Neuron (in vitro differentiated cells): Measurements from ENCODE around the gene TMEM116.
"Not testable (repeated sequence)": the region's sequence is repeated elsewhere in the genome, so short reads cannot be mapped to it uniquely, and the experiment has no call there.

Experiments
- H2AFZ ChIP-seq: one replicate; pipeline ENCODE4 v1.6.1; 2013; ENCODE audit warnings: low read depth, mild to moderate bottlenecking, inconsistent platforms, low read length, moderate library complexity
- H3K27me3 ChIP-seq: one replicate; pipeline ENCODE4 v1.6.1; 2013; ENCODE audit warnings: low read length; ENCODE audit not compliant: insufficient read depth
- H3K36me3 ChIP-seq: one replicate; pipeline ENCODE4 v1.6.1; 2013; ENCODE audit warnings: low read length; ENCODE audit not compliant: insufficient read depth
- H3K4me1 ChIP-seq: one replicate; pipeline ENCODE4 v1.6.1; 2013; ENCODE audit warnings: low read length; ENCODE audit not compliant: insufficient read depth
- H3K4me3 ChIP-seq: 2 replicates; pipeline ENCODE4 v1.5.1; 2013; ENCODE audit warnings: mild to moderate bottlenecking, low read length, moderate library complexity
- H3K9me3 ChIP-seq: one replicate; pipeline ENCODE4 v1.6.1; 2013; ENCODE audit warnings: low read length

TMEM116 gene

DNA sequence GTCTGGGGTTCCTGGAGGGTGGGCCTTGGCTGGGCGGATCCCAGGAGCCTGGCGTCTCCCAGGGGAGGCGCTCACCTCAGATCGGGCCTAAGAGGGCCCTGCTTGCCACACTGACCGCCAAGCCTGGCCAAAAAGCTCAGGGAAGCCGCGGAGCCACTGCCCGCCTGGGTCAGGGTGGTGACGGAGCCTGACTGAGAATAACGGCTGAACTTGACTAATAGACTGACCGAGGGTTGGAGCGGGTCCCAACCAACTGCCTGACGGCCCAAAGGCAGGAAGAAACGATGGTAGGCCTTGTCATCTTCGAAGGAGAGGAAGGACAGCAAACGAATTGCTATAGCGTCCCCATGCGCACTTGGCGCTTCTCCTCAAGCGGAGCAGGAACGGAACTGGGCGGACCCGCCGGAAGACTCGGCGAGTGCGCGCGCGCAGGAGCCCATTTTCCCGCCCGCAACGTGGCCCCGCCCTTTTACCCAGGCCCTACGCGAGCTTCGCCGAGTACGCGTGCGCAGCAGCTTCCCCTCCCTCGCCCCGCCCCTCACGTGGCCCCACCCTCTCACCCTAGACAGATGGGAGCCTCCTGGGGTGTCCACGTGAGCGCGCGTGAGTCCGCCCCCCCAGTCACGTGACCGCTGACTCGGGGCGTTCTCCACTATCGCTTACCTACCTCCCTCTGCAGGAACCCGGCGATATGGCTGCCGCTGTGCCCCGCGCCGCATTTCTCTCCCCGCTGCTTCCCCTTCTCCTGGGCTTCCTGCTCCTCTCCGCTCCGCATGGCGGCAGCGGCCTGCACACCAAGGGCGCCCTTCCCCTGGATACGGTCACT is at the start of gene TMEM116, which contains the start of gene ERP29:
TMEM116 (minus strand) TSS at position 391 of the 826 bp plus-strand sequence. CDS start 7,895 bp downstream, outside the sequence.
ERP29 (plus strand) TSS at position 652 of the 826 bp plus-strand sequence; CDS start at position 692, 40 bp downstream.
- Histone ChIP-seq H2AFZ (peak within 1 kb of the TSS; percentile 79), H3K4me1 (peaks cover 19% of the 10 kb centered on the region), H3K4me3 (peak within 1 kb of the TSS; percentile 89), H3K36me3 (peaks cover 10% of the 10 kb centered on the region), H3K9me3 (peaks cover 6% of the 10 kb centered on the region), H3K27me3 (no peaks in the 10 kb centered on the region)

GRCh38 chr12:112061137-112061536 is 48.2 kb upstream of the TMEM116 start:
- Histone ChIP-seq H3K36me3 (peaks cover 76% of the 10 kb centered on the region), H3K9me3 (no peaks in the 10 kb centered on the region), H3K4me3 (no peak overlapping the region), H2AFZ (no peak overlapping the region), H3K27me3 (no peaks in the 10 kb centered on the region), H3K4me1 (no peaks in the 10 kb centered on the region)

- H3K36me3 ChIP-seq, result peaks cover 82% of the 10 kb centered on the region
- H3K27me3 ChIP-seq, result no peaks in the 10 kb centered on the region
- H3K4me3 ChIP-seq, result no peak overlapping the region
- no peaks in the 10 kb centered on the region for H3K9me3 ChIP-seq
- H3K4me1 ChIP-seq, result no peaks in the 10 kb centered on the region
- H2AFZ ChIP-seq, result no peak overlapping the region
These were observed 36.4 kb upstream of the TMEM116 start for GRCh38 chr12:112049351-112049750.

DNA sequence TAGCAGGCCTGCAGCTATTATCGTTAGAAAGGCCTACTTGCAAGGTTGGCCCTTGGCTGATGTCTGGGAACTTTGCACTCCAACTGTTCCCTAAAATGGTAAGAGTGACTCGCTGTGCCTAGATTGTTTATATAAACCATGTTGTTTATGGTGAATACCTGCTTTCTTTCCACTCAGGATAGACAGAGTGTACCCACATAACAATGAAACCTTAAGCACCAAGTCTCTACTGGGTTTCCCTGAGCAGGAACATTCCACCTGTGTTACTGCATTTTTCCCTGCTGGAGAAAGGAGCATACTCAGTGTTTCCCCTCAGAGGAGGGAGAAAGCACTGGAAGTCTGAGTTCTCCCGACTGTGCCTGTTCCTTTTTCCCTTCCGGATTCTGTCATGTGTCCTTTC is 33.0 kb upstream of the TMEM116 start:
- Histone ChIP-seq H3K9me3 (no peaks in the 10 kb centered on the region), H3K4me3 (no peak overlapping the region), H3K36me3 (peaks cover 77% of the 10 kb centered on the region), H2AFZ (no peak overlapping the region), H3K4me1 (no peaks in the 10 kb centered on the region), H3K27me3 (no peaks in the 10 kb centered on the region)

DNA sequence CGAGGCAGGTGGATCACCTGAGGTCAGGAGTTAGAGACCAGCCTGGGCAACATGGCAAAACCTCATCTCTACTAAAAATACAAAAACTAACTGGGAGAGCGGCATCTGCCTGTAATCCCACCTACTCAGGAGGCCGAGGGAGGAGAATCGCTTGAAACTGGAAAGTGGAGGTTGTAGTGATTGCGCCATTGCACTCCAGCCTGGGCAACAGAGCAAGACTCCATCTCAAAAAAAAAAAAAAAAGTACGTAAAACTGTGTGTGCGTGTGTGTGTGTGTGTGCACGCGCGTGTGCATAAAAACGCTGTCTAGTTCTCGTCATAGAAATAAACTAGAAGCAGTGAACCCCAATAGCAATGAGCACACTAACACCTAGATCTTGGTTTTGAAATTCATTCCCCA is 23.6 kb upstream of the TMEM116 start:
- H3K9me3 ChIP-seq, H3K27me3 ChIP-seq, H3K4me3 ChIP-seq, H2AFZ ChIP-seq, H3K4me1 ChIP-seq: not testable (repeated sequence)
- H3K36me3 ChIP-seq, result peaks cover 82% of the 10 kb centered on the region

- Histone ChIP-seq H3K4me1 (no peaks in the 10 kb centered on the region), H3K36me3 (peaks cover 82% of the 10 kb centered on the region), H2AFZ (no peak overlapping the region), H3K4me3 (no peak overlapping the region), H3K27me3 (no peaks in the 10 kb centered on the region), H3K9me3 (no peaks in the 10 kb centered on the region)
These were observed 22.3 kb upstream of the TMEM116 start for GRCh38 chr12:112035219-112035785.

DNA sequence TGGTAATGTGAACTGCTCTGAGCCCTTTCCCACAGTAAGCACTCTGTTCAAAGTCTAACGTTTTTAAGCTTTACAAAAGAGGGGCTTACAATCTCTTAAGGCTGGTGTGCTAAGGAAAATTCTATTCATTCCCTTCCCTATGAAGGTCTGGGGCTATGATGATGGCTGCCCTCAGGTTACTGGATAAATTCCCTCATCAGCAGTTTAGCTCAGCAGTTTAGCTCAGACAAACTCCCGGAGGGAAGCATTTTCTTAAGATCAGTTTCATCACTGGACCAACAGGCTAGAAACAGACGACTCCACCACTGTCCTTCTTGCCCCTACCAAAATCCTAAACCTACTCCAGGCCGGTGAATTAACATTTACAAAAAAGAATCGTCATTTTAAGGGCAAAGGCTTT is 19.3 kb upstream of the TMEM116 start:
- H3K4me1 ChIP-seq, result no peaks in the 10 kb centered on the region
- no peak overlapping the region for H2AFZ ChIP-seq
- H3K9me3 ChIP-seq, result no peaks in the 10 kb centered on the region
- peaks cover 78% of the 10 kb centered on the region for H3K36me3 ChIP-seq
- H3K4me3 ChIP-seq, result no peak overlapping the region
- H3K27me3 ChIP-seq, result no peaks in the 10 kb centered on the region

- Histone ChIP-seq H3K4me1 (no peaks in the 10 kb centered on the region), H3K27me3 (no peaks in the 10 kb centered on the region), H3K36me3 (peaks cover 72% of the 10 kb centered on the region), H3K9me3 (no peaks in the 10 kb centered on the region), H2AFZ (no peak overlapping the region), H3K4me3 (no peak overlapping the region)
These were observed 18.5 kb upstream of the TMEM116 start for GRCh38 chr12:112031472-112031871.

- Histone ChIP-seq H3K27me3 (no peaks in the 10 kb centered on the region), H3K36me3 (peaks cover 63% of the 10 kb centered on the region), H3K4me1 (no peaks in the 10 kb centered on the region), H3K4me3 (no peak overlapping the region), H3K9me3 (no peaks in the 10 kb centered on the region), H2AFZ (no peak overlapping the region)
These were observed 16.3 kb upstream of the TMEM116 start for GRCh38 chr12:112029301-112029700.

- no peak overlapping the region for H3K4me3 ChIP-seq
- no peaks in the 10 kb centered on the region for H3K27me3 ChIP-seq
- H3K4me1 ChIP-seq, result no peaks in the 10 kb centered on the region
- no peaks in the 10 kb centered on the region for H3K9me3 ChIP-seq
- peaks cover 67% of the 10 kb centered on the region for H3K36me3 ChIP-seq
- no peak overlapping the region for H2AFZ ChIP-seq
These were observed 12.9 kb upstream of the TMEM116 start for GRCh38 chr12:112025808-112026375.

DNA sequence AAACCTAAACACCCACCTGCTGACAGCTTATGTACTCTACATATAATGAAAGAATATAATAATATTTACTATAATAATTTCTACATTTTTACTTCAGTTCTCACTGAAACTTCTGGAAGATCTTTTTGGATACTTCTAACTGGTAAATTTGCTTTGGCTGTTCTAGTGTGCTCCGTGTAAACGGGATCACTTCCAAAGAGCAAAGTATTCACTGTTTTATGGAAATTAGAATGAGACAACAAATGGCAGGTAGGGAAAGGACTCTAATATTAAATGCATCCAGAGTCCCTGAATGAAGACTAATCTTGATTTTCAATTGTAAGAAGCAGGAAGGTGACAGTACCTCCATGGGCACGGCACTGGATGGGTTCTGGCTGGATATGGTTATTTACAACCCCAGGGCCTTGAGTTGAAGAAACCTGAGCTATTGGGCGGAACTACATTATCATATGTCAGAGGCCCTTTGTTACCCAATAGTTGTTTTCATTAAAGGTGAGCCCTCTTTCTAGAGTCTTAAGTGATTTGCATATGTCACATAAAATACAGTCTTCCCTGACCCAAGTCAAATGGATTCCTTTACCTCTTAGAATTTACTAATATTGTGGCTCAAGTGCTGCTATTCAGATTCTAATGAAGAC is 10.9 kb upstream of the TMEM116 start:
- no peaks in the 10 kb centered on the region for H3K9me3 ChIP-seq
- H3K4me3 ChIP-seq, result no peak overlapping the region
- H2AFZ ChIP-seq, result no peak overlapping the region
- H3K36me3 ChIP-seq, result peaks cover 72% of the 10 kb centered on the region
- no peaks in the 10 kb centered on the region for H3K4me1 ChIP-seq
- H3K27me3 ChIP-seq, result no peaks in the 10 kb centered on the region

GRCh38 chr12:112022241-112023016 is 9.5 kb upstream of the TMEM116 start:
- H3K4me1 ChIP-seq, result peaks cover 3% of the 10 kb centered on the region
- H3K36me3 ChIP-seq, result peaks cover 69% of the 10 kb centered on the region
- no peaks in the 10 kb centered on the region for H3K9me3 ChIP-seq
- no peak overlapping the region for H3K4me3 ChIP-seq
- no peaks in the 10 kb centered on the region for H3K27me3 ChIP-seq
- no peak overlapping the region for H2AFZ ChIP-seq
